Endothelial cell of umbilical vein (primary cell): ENCODE results near the gene RABL2A. TPM values are rescaled to one million over a fixed set of nuclear protein-coding genes. Genes with fewer than 3 reads are reported as not detected.
A peak's percentile ranks its signal among the peaks of the same experiment; 100 is the strongest.
"Not testable (repeated sequence)": the region's sequence is repeated elsewhere in the genome, so short reads cannot be mapped to it uniquely, and the experiment has no call there.

Experiments used
- BruUV-seq: library from RNA; stranded (reverse); fragments of 400-500 nt; replicated peaks from 2 replicates; lab custom pipeline; 2021; lab: Mats Ljungman, UMichigan
- CTCF ChIA-PET: fragments of 300-600, 350-600 bp; sonication (Branson Sonifier 250); formaldehyde crosslinking; loops from one replicate; lab custom pipeline; 2021; ENCODE audit warnings: antibody characterized with exemption, inconsistent platforms; lab: Charles Lee
- POLR2A ChIA-PET: fragments of 300-600, 350-600 bp; sonication (Branson Sonifier 250); formaldehyde crosslinking; loops from one replicate; lab custom pipeline; 2021; ENCODE audit warnings: antibody characterized with exemption, inconsistent platforms; lab: Charles Lee
- DNase-seq: peaks from one replicate; pipeline ENCODE4 v3.0.0-alpha.2; 2011; ENCODE audit warnings: low read depth, low spot score
- FAIRE-seq: peaks from 2 replicates; lab custom pipeline; 2011; peaks lifted over from hg19 to GRCh38; lab: Jason Lieb, UNC
- H2AFZ ChIP-seq: 2 replicates; pipeline ENCODE4 v1.6.0; 2012; ENCODE audit warnings: low read depth, low read length, control low read depth, inconsistent platforms
- H3K27ac ChIP-seq: 2 replicates; pipeline ENCODE4 v1.5.1; 2011; ENCODE audit warnings: low read depth, mild to moderate bottlenecking, control low read depth, low read length, moderate library complexity; ENCODE audit not compliant: insufficient read depth
- H3K27me3 ChIP-seq, 2 experiments: 2 replicates each; pipeline versions ENCODE4 v1.6.0 to v1.6.1; 2011; ENCODE audit warnings: low read length in 2 of 2, mixed read lengths in 1 of 2; ENCODE audit not compliant: control insufficient read depth in 2 of 2, insufficient read depth in 2 of 2
- H3K36me3 ChIP-seq, 2 experiments: 2 replicates in 1 of 2; 3 replicates in 1 of 2; pipeline ENCODE4 v1.5.1; 2011; ENCODE audit warnings: low read length in 2 of 2, mild to moderate bottlenecking in 1 of 2, moderate library complexity in 1 of 2; ENCODE audit not compliant: control insufficient read depth in 2 of 2, insufficient read depth in 2 of 2; ENCODE audit errors: extremely low read depth in 1 of 2
- H3K4me1 ChIP-seq: 3 replicates; pipeline ENCODE4 v1.5.1; 2011; ENCODE audit warnings: mild to moderate bottlenecking, low read length; ENCODE audit not compliant: control insufficient read depth, insufficient read depth; ENCODE audit errors: extremely low read depth
- H3K4me2 ChIP-seq: 2 replicates; pipeline ENCODE4 v1.6.1; 2011; ENCODE audit warnings: low read length, control low read depth, mixed read lengths; ENCODE audit not compliant: insufficient read depth
- H3K4me3 ChIP-seq, 3 experiments: fragments of 200-600 bp in 1 of 3; sonication (generic), shearing (Covaris generic) in 1 of 3; replicated peaks in 1 of 3; 2 replicates each; pipeline ENCODE4 v1.5.1; 2011 to 2016; ENCODE audit warnings: control low read depth in 3 of 3, low read length in 3 of 3, mild to moderate bottlenecking in 2 of 3, inconsistent platforms in 1 of 3, low read depth in 1 of 3, moderate library complexity in 1 of 3; ENCODE audit not compliant: insufficient read depth in 1 of 3
- H3K79me2 ChIP-seq: 2 replicates; pipeline ENCODE4 v1.6.0; 2012; ENCODE audit warnings: low read length, inconsistent platforms; ENCODE audit not compliant: control insufficient read depth, insufficient read depth
- H3K9ac ChIP-seq: replicated peaks from 2 replicates; pipeline ENCODE3; 2011; ENCODE audit warnings: low read length, control low read depth; ENCODE audit not compliant: insufficient read depth; ENCODE audit errors: extremely low read depth
- H3K9me1 ChIP-seq: replicated peaks from 3 replicates; pipeline ENCODE4 v1.6.0; 2011; ENCODE audit warnings: mild to moderate bottlenecking, low read length; ENCODE audit not compliant: control insufficient read depth, insufficient read depth; ENCODE audit errors: extremely low read depth
- H3K9me3 ChIP-seq: replicated peaks from 2 replicates; pipeline ENCODE4 v1.5.1; 2012; ENCODE audit warnings: low read length, inconsistent platforms; ENCODE audit not compliant: control insufficient read depth, insufficient read depth
- H4K20me1 ChIP-seq: replicated peaks from 2 replicates; pipeline ENCODE3; 2011; ENCODE audit warnings: mild to moderate bottlenecking, low read length; ENCODE audit not compliant: control insufficient read depth, insufficient read depth; ENCODE audit errors: extremely low read depth
- dilution Hi-C: fragments of 300-500 bp; cut with MboI; formaldehyde crosslinking; loops from one replicate; pipeline ENCODE4 v1.15.0; 2019; ENCODE audit warnings: low sequenced_read_pairs; ENCODE audit not compliant: extremely low pct_ligation_motif_present
- intact Hi-C: fragments of 100-400 bp; cut with micrococcal nuclease; formaldehyde crosslinking; loops from one replicate; pipeline ENCODE4 v1.10.0; 2022
- polyA plus RNA-seq, 4 experiments: library from polyadenylated mRNA; depleted of rRNA in 3 of 4; stranded (reverse) in 3 of 4; unstranded in 1 of 4; fragments of >200 nt; gene quantifications; 2 replicates each; pipeline versions ENCODE4 v1.2.1 to v1.2.3, GENCODE V29; 2011 to 2012; ENCODE audit warnings: missing spikeins in 1 of 4
- total RNA-seq: library from RNA; stranded (reverse); gene quantifications from 2 replicates; pipeline ENCODE4 v1.2.3, GENCODE V29; 2021

Gene RABL2A
- total and polyA plus RNA-seq, 2 donors (not counting 3 experiments of a cell fraction or from before 2014, with no cell fraction given), result 9.4 to 10.8 TPM

GRCh38 chr2:113632849-113633345 lies 5.8 kb downstream of the RABL2A start:
- POLR2A ChIA-PET, intact Hi-C loops, H3K9me3 ChIP-seq, H3K27ac ChIP-seq, H3K4me3 ChIP-seq, H3K4me1 ChIP-seq, H3K9ac ChIP-seq, CTCF ChIA-PET, H3K4me2 ChIP-seq, DNase-seq, dilution Hi-C loops, H3K79me2 ChIP-seq, H3K9me1 ChIP-seq, H2AFZ ChIP-seq, BruUV-seq, H3K27me3 ChIP-seq, H4K20me1 ChIP-seq, H3K36me3 ChIP-seq: not testable (repeated sequence)
- peak; percentile 37 for FAIRE-seq

DNA sequence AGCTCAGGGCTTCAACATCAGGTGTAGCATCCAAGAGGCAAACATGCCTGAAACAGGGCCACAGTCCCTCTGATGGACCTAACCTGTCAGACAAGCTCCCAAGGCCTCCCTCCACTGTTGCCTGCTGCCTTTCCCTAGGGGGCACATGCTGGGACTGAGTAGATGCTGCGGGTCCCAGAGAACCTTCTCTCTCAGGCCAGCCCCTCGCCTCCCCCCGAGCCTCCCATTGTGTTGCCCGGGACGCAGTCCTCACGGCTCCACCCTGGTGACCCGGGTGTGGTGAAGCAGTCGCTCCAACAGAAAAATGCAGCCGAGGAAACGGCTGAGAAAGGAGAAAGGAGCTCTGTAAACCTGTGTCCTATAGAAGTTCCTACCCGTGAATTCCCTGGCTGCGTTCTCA lies 8.3 kb downstream of the RABL2A start:
- peak; percentile 78 for FAIRE-seq
- BruUV-seq, POLR2A ChIA-PET, H3K9me3 ChIP-seq, H3K4me3 ChIP-seq, CTCF ChIA-PET, H3K4me2 ChIP-seq, H3K9ac ChIP-seq, intact Hi-C loops, H2AFZ ChIP-seq, H3K27me3 ChIP-seq, H3K36me3 ChIP-seq, H3K4me1 ChIP-seq, H3K79me2 ChIP-seq, dilution Hi-C loops, H3K9me1 ChIP-seq, H4K20me1 ChIP-seq, DNase-seq, H3K27ac ChIP-seq: not testable (repeated sequence)

DNA sequence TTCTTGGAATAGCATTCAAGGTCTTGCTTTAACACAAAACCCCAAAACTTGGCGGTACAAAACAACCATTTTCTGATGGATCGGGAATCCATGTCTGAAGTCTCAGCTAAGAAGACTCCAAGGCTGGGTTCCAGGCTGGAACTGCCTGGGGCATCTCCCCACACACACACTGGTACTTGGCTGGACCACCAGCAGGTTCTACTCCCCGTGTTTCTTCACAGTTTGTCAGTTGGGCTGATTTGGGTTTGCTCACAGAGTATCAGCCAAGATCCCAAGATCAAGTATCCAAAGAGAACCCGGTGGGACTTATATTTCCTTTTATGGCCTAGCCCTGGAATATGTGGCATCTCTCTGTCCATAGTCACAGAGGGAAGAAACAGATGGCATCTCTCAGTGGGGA lies 9.2 kb downstream of the RABL2A start:
- not testable (repeated sequence) for H3K4me3 ChIP-seq, BruUV-seq, H3K4me1 ChIP-seq

GRCh38 chr2:113638084-113638483 lies 11.0 kb downstream of the RABL2A start:
- H3K4me2 ChIP-seq, BruUV-seq, dilution Hi-C loops, H3K36me3 ChIP-seq, CTCF ChIA-PET, H3K9me1 ChIP-seq, intact Hi-C loops, POLR2A ChIA-PET, H4K20me1 ChIP-seq, H3K9me3 ChIP-seq, H3K79me2 ChIP-seq, DNase-seq, H3K4me3 ChIP-seq, H3K9ac ChIP-seq, H2AFZ ChIP-seq, H3K27ac ChIP-seq, H3K4me1 ChIP-seq, H3K27me3 ChIP-seq: not testable (repeated sequence)
- peak; percentile 47 for FAIRE-seq

More for the DNA sequence above, 9.2 kb downstream of the RABL2A start:
- DNase-seq, H3K9ac ChIP-seq, H3K27ac ChIP-seq, H3K9me1 ChIP-seq, intact Hi-C loops, POLR2A ChIA-PET, H2AFZ ChIP-seq, FAIRE-seq, H3K79me2 ChIP-seq, H3K4me2 ChIP-seq, H3K27me3 ChIP-seq, CTCF ChIA-PET, H3K36me3 ChIP-seq, H3K9me3 ChIP-seq, H4K20me1 ChIP-seq, dilution Hi-C loops: not testable (repeated sequence)
